GM18870 (cell line): ENCODE data around the gene HAPLN2.

Source experiments
- ATAC-seq: cut with Tn5 transposase; IDR thresholded peaks from one replicate; pipeline ENCODE4 v1.9.1; 2021; ENCODE audit warnings: moderate library complexity; ENCODE audit not compliant: unreplicated experiment

HAPLN2 gene

DNA sequence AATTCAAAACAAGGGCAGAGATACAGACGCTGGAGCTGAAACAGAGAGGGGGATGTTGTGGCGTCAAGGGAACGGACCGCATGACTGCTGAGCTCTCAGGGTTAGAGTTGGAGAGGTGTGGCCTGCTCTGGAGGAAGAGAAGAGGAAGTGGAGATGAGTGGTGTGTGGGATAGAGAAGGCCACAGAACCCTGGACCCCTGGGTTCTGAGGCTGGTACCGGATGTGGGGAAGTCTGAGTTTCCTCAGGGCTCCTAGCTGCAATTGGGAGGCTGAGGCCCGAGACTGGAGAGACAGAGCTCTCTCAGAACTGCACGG lies 24.5 kb downstream of the HAPLN2 start:
- no peak for ATAC-seq

DNA sequence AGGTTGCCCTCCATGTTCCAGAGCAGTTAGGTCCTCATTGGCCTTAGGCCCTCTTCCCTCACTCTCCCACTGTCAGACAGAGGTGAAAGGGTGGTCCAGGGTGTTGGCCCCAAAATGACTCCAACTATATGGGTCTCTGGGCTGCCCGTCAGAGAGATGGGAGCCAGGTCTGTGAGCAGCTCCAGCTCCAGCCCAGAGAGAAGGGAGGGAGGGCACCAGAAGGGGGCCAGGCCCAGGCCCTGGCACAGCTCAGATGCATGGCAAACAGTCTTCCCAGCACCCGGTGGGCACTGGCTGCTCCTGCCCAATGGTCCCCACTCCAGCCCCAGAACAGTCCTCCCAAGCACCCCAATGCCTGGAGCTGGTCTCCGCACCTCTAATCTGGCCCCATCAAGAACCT lies 24.9 kb downstream of the HAPLN2 start:
- no peak for ATAC-seq

DNA sequence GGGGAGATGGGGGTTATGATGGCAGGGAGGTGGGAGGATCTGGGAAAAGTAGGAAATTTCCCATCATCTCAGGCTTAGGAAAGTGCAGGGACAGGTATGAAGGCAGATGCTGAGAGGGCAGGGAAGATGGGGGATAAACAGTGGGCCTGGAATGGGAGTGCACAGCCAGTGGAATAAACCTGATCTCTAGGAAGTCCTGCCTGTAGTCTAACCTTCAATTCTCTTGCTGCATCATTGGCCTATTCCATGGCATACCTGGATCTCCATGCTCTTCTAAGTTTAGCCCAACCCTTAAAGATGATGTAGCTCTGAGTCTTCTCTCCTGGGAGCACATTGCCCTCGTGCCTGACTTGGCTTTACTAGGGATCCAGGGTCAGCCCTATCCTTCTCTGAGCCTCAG lies 25.4 kb downstream of the HAPLN2 start:
- ATAC-seq: no peak

GRCh38 chr1:156645056-156645455 lies 25.8 kb downstream of the HAPLN2 start:
- no peak for ATAC-seq

DNA sequence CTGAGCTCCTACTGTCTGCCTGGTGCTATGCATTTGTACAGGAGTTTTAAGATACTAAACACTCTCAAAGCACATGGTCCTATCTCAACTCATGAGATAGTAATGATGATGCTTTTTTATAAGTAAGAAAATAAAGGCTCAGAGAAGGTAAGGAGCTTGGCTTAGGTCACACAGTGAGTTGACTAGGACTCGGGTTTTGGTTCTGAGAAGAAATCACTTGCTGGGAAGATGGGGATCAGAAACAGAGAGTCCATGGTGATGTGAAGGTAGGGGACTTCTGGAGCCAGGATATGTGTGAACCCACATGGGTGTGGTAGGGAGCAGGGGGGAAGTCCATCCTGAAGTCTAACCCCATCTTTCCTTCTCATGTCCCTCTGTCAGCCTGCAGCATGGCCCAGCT lies 26.5 kb downstream of the HAPLN2 start:
- ATAC-seq: no peak

DNA sequence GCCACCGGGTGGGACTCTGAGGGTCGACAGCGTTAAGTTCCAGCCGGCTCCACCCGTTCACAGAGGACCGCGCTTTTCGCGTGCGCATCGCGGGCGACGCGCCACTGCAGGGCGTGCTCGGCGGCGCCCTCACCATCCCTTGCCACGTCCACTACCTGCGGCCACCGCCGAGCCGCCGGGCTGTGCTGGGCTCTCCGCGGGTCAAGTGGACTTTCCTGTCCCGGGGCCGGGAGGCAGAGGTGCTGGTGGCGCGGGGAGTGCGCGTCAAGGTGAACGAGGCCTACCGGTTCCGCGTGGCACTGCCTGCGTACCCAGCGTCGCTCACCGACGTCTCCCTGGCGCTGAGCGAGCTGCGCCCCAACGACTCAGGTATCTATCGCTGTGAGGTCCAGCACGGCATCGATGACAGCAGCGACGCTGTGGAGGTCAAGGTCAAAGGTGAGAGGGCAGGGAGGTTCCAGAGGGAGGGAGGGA lies 27.6 kb downstream of the HAPLN2 start:
- ATAC-seq: no peak

DNA sequence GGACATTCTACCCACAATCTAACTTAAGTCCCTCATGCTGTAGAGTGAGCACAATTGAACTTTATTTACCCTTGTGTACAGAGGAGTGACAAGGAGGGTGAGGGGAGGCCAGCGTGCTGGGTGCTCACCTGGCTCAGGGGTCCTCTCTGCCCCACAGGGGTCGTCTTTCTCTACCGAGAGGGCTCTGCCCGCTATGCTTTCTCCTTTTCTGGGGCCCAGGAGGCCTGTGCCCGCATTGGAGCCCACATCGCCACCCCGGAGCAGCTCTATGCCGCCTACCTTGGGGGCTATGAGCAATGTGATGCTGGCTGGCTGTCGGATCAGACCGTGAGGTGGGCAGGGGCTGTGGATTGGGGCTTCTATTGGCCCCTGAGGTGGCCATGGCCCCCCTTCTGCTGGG lies 28.1 kb downstream of the HAPLN2 start:
- no peak for ATAC-seq

- ATAC-seq: no peak
These were observed 29.3 kb downstream of the HAPLN2 start for GRCh38 chr1:156648496-156648895.

- no peak for ATAC-seq
These were observed 29.7 kb downstream of the HAPLN2 start for GRCh38 chr1:156648951-156649350.

DNA sequence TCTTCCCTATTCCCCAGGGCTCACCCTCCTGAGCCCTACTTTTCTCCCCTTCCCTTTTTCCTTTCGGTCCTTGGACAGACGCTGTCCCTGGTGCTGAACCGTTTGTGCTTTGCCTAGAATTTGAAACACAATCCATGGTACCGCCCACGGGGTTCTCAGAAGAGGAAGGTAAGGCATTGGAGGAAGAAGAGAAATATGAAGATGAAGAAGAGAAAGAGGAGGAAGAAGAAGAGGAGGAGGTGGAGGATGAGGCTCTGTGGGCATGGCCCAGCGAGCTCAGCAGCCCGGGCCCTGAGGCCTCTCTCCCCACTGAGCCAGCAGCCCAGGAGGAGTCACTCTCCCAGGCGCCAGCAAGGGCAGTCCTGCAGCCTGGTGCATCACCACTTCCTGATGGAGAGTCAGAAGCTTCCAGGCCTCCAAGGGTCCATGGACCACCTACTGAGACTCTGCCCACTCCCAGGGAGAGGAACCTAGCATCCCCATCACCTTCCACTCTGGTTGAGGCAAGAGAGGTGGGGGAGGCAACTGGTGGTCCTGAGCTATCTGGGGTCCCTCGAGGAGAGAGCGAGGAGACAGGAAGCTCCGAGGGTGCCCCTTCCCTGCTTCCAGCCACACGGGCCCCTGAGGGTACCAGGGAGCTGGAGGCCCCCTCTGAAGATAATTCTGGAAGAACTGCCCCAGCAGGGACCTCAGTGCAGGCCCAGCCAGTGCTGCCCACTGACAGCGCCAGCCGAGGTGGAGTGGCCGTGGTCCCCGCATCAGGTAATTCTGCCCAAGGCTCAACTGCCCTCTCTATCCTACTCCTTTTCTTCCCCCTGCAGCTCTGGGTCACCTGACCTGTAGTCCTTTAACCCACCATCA lies 33.1 kb downstream of the HAPLN2 start:
- ATAC-seq: no peak

DNA sequence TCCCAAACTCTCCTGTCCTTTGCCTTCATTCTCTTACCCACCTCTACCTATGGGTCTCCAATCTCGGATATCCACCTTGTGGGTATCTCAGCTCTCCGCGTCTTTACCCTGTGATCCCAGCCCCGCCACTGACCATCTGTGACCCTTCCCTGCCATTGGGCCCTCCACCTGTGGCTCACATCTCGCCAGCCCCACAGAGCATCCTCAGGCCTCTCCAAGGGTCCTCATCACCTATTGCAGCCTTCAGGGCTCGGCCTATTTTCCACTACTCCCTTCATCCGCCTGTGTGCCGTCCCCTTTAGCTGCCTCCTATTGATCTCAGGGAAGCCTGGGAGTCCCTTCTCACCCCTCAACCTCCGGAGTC lies 33.8 kb downstream of the HAPLN2 start:
- no peak for ATAC-seq

- no peak for ATAC-seq
These were observed 35.5 kb downstream of the HAPLN2 start for GRCh38 chr1:156654700-156655099.

- ATAC-seq: no peak
These were observed 36.1 kb downstream of the HAPLN2 start for GRCh38 chr1:156655151-156655903.

DNA sequence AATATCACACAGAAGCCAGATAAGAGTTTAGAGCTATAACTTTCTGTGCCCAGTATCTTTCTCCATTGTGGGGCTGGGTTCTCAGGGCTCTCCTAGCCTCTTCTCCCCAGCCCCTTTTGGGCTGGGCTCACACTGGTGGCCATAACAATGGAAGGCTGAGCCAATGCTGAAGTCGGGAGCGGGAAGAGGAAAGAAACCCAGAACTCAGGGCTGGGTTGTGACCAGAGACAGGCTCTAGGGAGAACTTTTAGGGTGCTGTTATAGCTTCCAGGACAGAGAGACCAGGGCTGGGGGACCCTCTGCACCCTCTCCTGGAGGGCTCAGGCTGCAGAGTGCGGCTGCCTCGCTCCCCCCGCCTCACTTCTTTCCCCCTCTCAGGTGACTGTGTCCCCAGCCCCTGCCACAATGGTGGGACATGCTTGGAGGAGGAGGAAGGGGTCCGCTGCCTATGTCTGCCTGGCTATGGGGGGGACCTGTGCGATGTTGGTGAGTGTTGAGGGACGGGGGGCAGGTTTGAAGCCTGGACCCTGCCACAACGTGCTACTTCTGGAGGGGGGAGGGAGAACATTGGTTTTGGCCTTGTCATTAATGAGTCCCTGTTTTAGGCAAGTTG lies 36.8 kb downstream of the HAPLN2 start:
- ATAC-seq: no peak

- ATAC-seq: no peak
These were observed 37.9 kb downstream of the HAPLN2 start for GRCh38 chr1:156656806-156657740.

GRCh38 chr1:156657741-156658319 lies 38.6 kb downstream of the HAPLN2 start:
- ATAC-seq: no peak

DNA sequence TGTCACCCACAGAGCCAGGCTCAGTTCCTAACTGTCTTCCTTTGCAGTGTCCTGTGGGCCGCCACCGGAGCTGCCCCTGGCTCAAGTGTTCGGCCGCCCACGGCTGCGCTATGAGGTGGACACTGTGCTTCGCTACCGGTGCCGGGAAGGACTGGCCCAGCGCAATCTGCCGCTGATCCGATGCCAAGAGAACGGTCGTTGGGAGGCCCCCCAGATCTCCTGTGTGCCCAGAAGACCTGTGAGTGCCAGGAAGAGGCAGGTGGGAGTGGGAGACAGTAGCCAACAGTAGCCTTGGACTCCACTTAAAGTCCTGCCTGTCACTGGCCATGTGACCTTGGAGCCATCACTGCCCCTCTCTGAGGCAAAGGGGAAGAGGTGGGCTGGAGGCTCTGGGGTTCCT lies 39.3 kb downstream of the HAPLN2 start:
- ATAC-seq: no peak

GRCh38 chr1:156658945-156659574 lies 39.8 kb downstream of the HAPLN2 start:
- no peak for ATAC-seq

DNA sequence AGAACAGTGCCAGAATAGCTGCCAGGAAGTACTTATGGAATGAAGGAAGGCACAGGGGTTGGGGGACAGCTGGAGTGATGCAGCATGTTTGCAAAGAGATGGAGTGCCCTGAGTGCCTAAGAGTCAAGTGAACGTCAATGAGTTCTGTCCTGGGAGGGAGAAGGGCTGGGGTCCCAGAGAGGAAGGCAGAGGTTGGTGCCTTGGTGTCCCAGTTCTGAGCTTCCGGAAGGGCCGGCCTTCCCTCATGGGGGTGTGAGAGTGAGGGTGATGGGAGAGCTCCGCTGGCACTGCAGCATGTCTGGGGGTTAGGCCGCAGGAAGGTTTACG lies 40.4 kb downstream of the HAPLN2 start:
- no peak for ATAC-seq
